ENCODE measurements around the gene HIPK4.

Gene HIPK4

DNA sequence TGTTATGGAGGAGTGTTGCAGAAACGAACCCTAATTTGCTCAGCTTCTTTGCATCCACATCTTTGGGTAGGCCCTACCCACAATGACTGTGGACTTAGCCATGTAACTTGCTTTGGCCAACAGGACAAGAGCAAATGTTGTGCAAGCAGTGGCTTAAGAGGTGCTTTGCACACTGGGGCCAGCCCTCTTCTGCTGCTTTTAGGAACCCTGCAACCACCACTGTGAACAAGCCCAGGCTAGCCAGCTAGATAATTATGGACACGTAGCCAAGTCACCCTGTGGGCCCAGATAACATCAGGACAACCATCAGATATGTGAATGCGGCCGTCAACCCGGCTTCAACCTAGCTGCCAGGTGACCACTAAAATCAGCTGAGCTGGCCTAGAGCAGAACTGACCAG, 58.9 kb downstream of the HIPK4 start:
- TF ChIP-seq TAF1 (IDR thresholded peaks at IDR 0.05; ENCODE audit: borderline replicate concordance, insufficient read depth, low read length) (no peak), FOXP2 (optimal IDR thresholded peaks at IDR 0.05; ENCODE audit: borderline replicate concordance, extremely low read depth, extremely low read length, insufficient read depth) (no peak), POLR2AphosphoS5 (IDR thresholded peaks at IDR 0.05; ENCODE audit: low read depth, low read length) (no peak), SIN3A (IDR thresholded peaks at IDR 0.05; ENCODE audit: borderline replicate concordance, insufficient read depth, low read length) (no peak), REST (IDR thresholded peaks at IDR 0.05; ENCODE audit: insufficient read depth in 1 of 2, low read depth in 2 of 2, low read length in 2 of 2) (no peak)
